KMS-11 (cell line): ENCODE results near the gene FYN.

ENCODE experiments used
- H2AFZ ChIP-seq: fragments of 200-600 bp; sonication (generic); 2 replicates; pipeline ENCODE4 v1.6.1; 2016; ENCODE audit warnings: antibody characterized with exemption, mixed run types, low read depth
- H3K27ac ChIP-seq: fragments of 200-600 bp; sonication (generic); 2 replicates; pipeline ENCODE4 v1.6.1; 2016; ENCODE audit warnings: mild to moderate bottlenecking, mixed run types
- H3K27me3 ChIP-seq: fragments of 200-600 bp; sonication (generic); 2 replicates; pipeline ENCODE4 v1.6.1; 2017; ENCODE audit warnings: mild to moderate bottlenecking, low read depth, mixed run types, moderate library complexity; ENCODE audit not compliant: insufficient read depth
- H3K36me3 ChIP-seq: fragments of 200-600 bp; sonication (generic); 2 replicates; pipeline ENCODE4 v1.6.1; 2017; ENCODE audit warnings: mild to moderate bottlenecking, mixed run types; ENCODE audit not compliant: insufficient read depth
- H3K4me1 ChIP-seq: fragments of 200-600 bp; sonication (generic); 2 replicates; pipeline ENCODE4 v1.6.1; 2016; ENCODE audit warnings: mild to moderate bottlenecking, low read depth, mixed run types; ENCODE audit not compliant: poor library complexity, severe bottlenecking
- H3K4me2 ChIP-seq: fragments of 200-600 bp; sonication (generic); 2 replicates; pipeline ENCODE4 v1.7.0; 2016; ENCODE audit warnings: mild to moderate bottlenecking, mixed run types
- H3K4me3 ChIP-seq: fragments of 200-600 bp; sonication (generic); IDR thresholded peaks from 2 replicates; pipeline ENCODE4 v1.6.1; 2017; ENCODE audit warnings: low read depth, low read length, mixed read lengths; ENCODE audit not compliant: insufficient read depth
- H3K79me2 ChIP-seq: fragments of 200-600 bp; sonication (generic); 2 replicates; pipeline ENCODE4 v1.6.1; 2016; ENCODE audit warnings: low read depth, mixed run types; ENCODE audit not compliant: insufficient read depth
- H3K9ac ChIP-seq: fragments of 200-600 bp; sonication (generic); 2 replicates; pipeline ENCODE4 v1.6.1; 2016; ENCODE audit warnings: mild to moderate bottlenecking, mixed run types
- H4K20me1 ChIP-seq: fragments of 200-600 bp; sonication (generic); 2 replicates; pipeline ENCODE4 v1.6.1; 2016; ENCODE audit warnings: mild to moderate bottlenecking, mixed run types; ENCODE audit not compliant: insufficient read depth
- CTCF ChIP-seq: fragments of 200-600 bp; sonication (generic); conservative IDR thresholded peaks from 2 replicates; pipeline ENCODE4 v1.6.1; 2017; ENCODE audit warnings: low read depth, mild to moderate bottlenecking, antibody characterized with exemption, low read length, moderate library complexity, mixed read lengths

The FYN gene

GRCh38 chr6:111664565-111665030, 208.7 kb downstream of the FYN start:
- TF ChIP-seq CTCF: no peak
- H3K4me2 ChIP-seq: no peak overlapping the region
- H3K27me3 ChIP-seq: no peaks in the 10 kb centered on the region
- H3K36me3 ChIP-seq: no peaks in the 10 kb centered on the region
- no peak overlapping the region for H2AFZ ChIP-seq
- H4K20me1 ChIP-seq: no peaks in the 10 kb centered on the region
- H3K4me1 ChIP-seq: no peaks in the 10 kb centered on the region
- no peak overlapping the region for H3K4me3 ChIP-seq
- H3K27ac ChIP-seq: no peak overlapping the region
- no peak overlapping the region for H3K9ac ChIP-seq
- no peaks in the 10 kb centered on the region for H3K79me2 ChIP-seq

- Histone ChIP-seq H3K4me3 (no peak overlapping the region), H3K9ac (no peak overlapping the region), H2AFZ (no peak overlapping the region), H3K36me3 (no peaks in the 10 kb centered on the region), H3K27me3 (no peaks in the 10 kb centered on the region), H3K27ac (no peak overlapping the region), H4K20me1 (no peaks in the 10 kb centered on the region), H3K79me2 (no peaks in the 10 kb centered on the region), H3K4me1 (no peaks in the 10 kb centered on the region), H3K4me2 (no peak overlapping the region)
- no peak for TF ChIP-seq CTCF
Observed at GRCh38 chr6:111663692-111664564, 209.3 kb downstream of the FYN start.

DNA sequence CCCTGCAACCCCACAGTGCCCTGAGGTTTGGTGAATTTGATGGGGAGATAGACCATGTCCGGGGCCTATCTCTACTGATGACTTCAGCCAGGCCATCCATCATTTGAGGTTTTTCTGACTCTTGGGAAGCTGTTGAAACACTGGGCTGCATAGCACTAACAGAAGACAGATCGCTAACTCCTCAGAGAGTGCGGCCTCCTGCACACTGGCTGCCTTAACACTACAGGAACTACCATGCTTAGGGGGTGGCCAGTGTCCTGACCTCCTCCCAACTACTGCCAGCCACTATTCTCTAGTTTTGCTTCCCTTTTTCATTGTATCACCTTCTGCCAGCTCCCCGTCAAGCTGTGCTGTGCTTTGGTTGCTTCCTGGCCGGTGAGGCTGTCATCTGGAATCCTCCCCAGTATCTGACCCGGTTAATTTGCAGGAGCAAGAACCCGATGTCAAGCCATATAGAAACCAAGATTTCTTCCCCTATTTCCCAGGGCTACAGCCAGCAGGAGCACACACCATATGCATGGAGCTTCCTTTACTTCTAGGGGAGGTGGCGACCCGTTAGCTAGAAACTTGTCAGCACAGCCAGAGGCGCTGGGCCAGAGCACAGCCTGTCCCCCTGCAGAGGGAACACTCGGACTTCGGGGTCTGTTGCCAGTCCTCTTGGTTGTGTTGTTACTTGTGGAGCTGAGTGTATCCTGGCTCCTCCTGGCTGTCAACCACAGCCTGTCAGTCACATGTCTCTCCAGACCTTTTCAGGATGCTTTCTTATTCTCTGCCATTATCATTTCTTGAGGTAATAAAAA, 210.3 kb downstream of the FYN start:
- no peaks in the 10 kb centered on the region for H3K4me1 ChIP-seq
- no peak overlapping the region for H3K4me2 ChIP-seq
- no peak overlapping the region for H3K4me3 ChIP-seq
- no peak overlapping the region for H2AFZ ChIP-seq
- no peaks in the 10 kb centered on the region for H3K36me3 ChIP-seq
- H3K27ac ChIP-seq: no peak overlapping the region
- no peaks in the 10 kb centered on the region for H3K27me3 ChIP-seq
- H4K20me1 ChIP-seq: no peaks in the 10 kb centered on the region
- no peak overlapping the region for H3K9ac ChIP-seq
- no peaks in the 10 kb centered on the region for H3K79me2 ChIP-seq
- no peak for TF ChIP-seq CTCF

GRCh38 chr6:111662072-111662793, 211.0 kb downstream of the FYN start:
- H3K79me2 ChIP-seq: no peaks in the 10 kb centered on the region

More at GRCh38 chr6:111662072-111662793, 211.0 kb downstream of the FYN start:
- no peak for TF ChIP-seq CTCF
- no peak overlapping the region for H3K4me2 ChIP-seq
- H3K9ac ChIP-seq: no peak overlapping the region
- H3K27ac ChIP-seq: no peak overlapping the region
- no peaks in the 10 kb centered on the region for H3K36me3 ChIP-seq
- H4K20me1 ChIP-seq: no peaks in the 10 kb centered on the region
- H3K4me1 ChIP-seq: no peaks in the 10 kb centered on the region
- H3K4me3 ChIP-seq: no peak overlapping the region
- H2AFZ ChIP-seq: no peak overlapping the region
- H3K27me3 ChIP-seq: no peaks in the 10 kb centered on the region
